GM18505 (cell line): ENCODE results near the gene BCAS3.

Source experiments
- ATAC-seq: cut with Tn5 transposase; IDR thresholded peaks from one replicate; pipeline ENCODE4 v1.9.1; 2021; ENCODE audit not compliant: unreplicated experiment
- POLR2A ChIP-seq: IDR thresholded peaks from 4 replicates; pipeline ENCODE4 v1.6.1; 2011; ENCODE audit warnings: borderline replicate concordance; ENCODE audit not compliant: insufficient read depth, insufficient read length; ENCODE audit errors: extremely low read depth

BCAS3 gene

DNA sequence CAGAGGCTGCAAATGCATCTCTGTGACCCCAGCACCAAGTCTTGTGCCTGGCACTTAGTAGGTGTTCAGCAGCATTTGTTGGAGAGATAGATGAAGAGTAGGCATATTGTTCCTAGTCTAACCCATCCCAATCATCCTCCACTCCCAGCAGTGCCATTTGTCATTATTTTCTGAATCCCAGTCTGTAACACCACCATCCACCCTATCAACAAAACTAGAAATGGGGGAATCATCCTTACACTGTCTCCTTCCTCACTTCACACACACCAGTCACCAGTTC, 626.1 kb downstream of the BCAS3 start:
- no peak for TF ChIP-seq POLR2A
- ATAC-seq: no peak

DNA sequence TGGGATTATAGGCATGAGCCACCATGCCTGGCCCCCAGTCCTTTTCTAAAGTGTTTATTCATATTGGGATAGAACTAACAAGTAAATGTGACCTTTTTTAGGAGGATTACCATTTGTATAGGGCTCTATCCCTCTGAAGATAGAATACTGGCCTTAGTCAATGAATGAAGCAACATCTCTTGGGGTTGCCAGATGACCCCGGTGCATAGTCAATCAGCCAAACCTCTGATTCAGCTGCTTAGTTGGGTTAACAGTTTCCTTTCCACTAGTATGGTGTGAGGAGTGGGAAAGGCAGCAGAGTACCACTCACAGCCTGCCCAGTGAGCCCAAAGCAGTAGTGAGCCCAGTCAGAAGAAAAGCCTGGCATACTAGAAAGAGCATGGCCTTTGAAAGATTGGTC, 627.4 kb downstream of the BCAS3 start:
- ATAC-seq: no peak
- no peak for TF ChIP-seq POLR2A

DNA sequence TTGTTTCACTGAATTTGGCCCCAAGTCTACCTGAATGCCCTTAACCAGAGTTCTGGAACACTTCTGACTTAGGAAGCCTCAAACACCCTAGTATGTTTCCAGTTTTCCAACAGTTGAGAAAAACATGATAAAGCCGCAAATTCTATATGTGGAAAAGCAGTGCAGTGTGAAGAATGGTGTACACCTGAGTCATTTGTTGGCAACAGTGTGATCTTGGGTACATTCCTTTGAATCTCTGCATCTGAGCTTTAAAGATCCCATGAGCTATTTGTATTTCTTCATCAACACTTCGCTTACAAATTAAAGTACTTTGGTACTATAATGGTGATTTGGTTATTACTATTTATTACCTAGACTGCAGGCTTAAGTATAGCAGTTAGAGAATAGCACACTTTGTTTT, 628.4 kb downstream of the BCAS3 start:
- TF ChIP-seq POLR2A: no peak
- ATAC-seq: no peak

DNA sequence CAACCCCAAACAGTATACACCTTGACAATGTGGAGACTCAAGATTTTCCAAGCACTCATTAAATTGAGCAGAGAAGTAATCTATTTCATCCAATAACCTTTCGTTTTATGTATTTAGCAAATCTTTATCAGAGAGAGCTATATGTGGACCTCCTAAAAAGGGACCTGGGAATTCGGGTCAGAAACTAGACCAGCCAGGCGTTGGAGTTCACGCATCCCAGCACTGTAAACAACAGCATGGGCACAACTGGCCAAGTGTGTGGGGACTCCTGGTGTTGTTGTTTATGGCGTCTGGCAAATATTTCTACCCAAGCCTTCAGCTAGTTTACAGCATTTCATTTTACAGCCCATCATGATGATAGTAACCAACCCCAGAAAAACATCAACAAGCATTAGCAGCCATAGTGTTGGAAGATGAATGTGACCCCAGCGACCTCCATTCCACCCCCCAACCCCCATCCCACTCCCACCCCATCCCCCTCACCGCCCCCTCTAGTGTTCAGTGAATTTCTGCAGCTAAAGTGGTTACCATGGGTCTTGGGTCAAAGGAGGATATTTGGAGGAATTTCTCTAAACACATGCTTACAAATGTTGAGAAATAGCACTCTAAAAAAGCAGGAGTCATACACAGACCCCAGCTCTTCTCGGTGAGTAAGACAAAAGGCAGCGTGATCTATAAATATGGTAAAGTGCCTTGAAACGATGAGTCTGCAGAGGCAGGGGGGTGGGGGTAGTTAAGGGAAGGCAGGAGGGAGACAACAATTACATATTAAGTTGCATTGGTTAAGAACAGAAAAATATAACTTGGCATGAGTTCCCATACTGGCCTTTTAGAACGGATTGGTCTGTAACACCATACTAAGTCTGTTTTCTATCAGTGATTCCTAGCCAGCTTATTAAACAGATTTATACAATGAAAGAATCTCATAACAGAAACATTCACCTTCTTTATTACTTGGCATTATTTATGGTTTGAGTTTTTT, 630.5 kb downstream of the BCAS3 start:
- no peak for TF ChIP-seq POLR2A
- ATAC-seq: no peak

DNA sequence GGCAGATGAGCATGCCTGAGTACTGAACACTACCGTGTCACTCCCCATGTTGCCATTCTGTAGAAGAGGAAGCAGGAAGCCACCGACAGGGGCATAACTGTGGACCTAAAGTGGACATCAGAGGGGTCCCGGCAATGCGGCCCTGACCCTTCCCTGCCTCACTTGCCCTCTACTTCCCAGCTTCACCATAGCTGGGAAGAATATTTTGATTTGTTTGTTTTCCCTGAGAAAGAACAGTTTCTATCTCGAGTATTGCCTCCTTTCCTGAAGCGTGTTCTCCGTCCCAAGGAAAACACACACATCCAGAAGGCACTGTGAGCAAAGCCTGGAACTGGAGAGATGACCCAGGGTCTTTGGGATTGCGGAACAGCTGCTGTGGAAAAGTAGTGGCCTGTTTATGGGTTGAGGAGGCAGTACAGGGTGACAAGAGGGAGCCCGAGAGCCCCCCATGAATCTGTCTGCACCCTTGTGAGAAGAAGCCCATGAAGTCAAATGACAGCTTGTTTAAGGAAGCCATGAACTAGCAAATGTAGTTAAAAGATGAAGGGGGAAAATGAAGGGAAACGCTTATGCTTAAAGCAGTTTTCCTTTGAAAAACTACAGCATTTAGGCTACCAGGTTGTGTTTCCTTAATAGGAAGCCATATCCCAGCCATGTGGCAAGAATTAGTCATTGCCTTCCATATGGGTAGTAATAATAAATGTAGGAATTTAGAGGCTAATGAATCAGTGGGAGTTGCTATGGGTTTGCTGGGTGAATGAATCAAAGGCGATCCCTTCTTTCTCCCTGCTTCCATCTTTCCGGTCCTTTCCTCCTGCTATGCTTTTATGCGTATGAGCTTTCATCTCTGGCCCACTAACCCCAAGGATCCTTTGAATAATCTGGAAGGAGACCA, 632.0 kb downstream of the BCAS3 start:
- no peak for ATAC-seq
- TF ChIP-seq POLR2A: no peak

DNA sequence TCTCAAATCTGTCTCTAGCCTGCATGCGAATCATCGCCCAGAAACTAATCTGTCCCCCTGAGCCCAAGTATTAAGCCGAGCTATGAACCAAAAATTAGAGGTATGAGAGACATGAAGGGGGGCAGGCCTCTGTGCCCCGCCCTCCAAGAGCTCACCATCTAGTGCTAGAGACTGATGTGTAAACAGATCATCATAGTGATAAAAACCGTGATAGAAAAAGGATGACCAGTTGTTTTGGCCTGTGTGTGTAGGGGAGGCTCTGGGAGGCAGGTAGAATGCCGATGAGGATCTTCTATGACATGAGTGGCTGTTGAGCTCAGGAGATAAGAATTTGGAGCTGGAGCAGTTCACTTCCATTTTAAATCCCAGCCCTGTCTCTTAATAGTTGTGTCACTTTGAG, 632.9 kb downstream of the BCAS3 start:
- no peak for TF ChIP-seq POLR2A
- ATAC-seq: no peak

DNA sequence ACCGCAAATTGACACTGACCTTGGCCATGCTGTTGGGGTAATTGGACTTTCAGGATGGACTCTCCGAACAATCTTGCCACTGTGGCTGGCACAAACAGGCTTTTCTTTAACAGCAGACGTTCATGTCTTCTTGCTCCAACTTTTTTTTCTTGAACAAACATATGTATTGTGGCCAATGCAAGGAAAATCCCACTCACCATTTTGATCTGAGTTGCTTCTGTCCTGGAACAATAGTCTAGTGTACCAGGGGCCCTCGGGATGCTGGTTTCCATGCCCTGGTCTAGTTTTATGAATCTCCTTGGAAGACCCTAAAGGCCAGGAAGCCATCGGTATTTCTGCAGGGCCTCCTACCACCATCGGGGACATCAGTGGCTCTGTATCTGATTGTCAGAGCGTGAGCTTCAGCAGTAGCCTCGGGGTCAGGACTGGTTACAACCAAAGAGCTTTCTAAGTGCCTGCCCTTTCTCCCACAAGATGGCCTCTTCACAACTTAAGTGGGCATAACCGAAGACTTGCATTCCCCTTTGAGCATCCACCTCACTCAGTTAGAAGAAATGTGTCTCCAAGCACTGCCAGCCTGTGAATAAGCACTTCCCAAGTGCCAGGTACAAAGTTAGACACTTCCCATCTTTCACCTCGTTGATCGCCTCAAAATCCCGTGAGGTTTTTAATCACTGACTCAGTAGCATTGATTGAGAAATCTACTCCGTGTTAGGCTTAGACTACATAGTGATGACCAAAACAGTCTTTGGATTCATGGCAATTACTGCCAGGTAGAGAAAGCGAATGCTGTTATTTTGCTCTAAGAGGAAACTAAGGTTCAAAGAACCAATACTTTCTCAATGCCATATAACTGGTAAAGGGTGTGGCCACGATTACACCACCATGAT, 635.0 kb downstream of the BCAS3 start:
- ATAC-seq: no peak
- no peak for TF ChIP-seq POLR2A

DNA sequence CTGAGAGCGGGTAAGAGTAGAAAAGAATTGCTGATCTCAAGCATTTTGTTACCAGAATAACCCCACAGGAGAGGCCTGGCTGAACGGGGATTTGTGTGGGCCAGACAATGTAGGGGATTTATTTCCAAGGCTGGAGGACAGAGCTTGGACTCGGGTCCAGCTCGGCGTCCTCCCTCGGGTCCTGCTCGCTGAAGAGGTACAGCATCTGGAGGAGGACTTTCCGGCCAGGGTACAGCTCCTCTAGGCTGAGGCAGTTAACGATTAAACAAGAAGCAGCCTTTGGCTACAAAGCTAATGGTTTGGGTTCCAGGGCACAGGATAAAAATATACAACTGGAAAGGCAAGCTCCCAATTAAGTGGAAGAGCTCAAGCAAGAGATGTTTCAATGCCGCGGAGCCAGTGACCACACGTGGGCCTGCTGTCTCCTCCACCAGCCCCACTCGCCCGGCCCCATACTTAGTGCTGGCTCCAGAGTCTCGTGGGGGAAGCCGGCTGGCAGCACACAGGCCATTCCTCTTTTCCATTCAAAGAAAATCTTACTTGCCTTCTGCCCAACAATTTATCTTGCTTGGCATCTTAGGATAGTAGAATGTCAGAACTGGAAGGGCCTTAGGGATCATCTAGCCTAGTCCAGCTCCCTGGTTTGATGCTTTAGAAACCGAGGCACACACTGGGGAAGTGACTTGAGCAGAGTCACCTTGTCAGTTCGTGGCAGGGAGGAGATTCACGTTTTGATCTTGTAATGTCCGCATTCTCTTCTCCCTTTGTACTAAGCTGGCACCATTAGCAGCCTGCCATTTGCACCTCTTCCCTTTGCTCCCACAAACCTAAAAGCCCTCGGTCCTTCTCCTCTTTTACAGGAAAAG, 636.0 kb downstream of the BCAS3 start:
- no peak for TF ChIP-seq POLR2A
- ATAC-seq: no peak

DNA sequence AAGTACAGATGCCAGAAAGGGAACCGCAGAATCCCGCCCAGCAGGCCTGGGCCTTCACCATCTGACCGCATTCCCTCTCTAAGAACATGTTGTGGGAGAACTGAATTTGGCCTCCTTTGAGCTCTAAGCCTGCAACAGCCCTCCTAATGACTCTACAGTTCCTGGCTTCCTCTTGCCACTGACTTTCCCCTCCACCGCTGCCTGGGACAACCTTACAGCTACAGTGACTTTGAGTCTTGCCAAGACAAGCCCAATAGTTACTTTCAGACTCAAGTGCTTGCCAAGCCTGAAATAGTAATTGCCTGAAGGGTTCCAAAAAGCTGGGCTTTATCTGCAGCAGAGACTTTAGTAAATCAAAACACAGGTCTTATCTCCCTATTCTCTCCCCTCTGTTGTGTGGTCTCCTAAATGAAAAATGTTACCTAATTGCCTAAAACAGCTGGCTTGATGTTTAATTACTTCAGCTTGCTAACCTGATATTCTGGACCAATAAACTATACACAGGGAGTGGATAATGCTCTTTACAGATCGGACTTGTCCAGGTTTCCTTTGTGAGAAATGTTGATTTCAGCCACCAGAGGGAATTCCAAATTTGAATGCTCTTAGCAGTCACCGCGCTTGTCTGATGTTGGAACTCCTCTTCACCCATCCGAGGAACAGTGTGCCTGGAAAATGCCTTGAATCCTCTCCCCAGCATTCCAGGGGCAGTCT, 636.9 kb downstream of the BCAS3 start:
- TF ChIP-seq POLR2A: no peak
- ATAC-seq: no peak

DNA sequence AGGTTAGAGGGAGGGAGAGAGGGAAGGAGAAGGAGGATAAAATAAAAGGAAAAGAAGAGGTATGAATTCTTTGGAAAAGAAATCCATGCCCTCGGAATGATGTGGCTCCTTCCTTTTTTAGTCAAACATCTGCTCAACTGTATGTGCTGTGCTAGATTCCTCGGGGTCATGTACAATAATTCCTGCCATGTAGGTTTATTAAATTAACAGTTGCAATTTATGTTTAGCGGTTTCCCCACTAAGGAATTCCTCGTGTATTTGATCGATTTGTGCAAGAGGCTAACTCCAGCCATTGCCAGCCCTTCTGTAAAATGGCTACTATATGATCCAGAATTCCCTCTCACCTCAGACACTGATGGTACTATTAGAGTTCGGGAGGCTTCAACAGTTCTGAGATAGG, 639.0 kb downstream of the BCAS3 start:
- no peak for ATAC-seq
- no peak for TF ChIP-seq POLR2A

DNA sequence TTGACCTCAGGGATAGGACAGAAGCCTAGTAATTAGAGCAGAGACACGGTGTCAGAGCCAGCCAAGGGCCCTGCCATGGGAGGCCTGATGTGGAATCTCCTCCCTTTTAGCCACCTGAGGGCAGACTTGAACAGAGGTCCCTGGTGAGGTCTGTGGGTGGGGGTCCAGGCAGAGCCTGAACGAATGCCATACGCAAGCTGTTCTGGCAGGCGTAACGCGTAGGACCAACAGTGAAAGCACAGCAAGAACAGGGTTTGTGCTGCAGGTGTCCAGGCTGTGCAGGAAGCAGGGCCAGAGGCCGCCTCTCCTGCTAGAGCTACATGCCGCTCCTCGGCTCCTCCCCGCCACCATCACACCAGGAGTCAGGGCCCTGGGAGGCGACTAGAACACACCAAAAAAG, 640.1 kb downstream of the BCAS3 start:
- no peak for TF ChIP-seq POLR2A
- ATAC-seq: no peak
